Right forelimb (tissue), 1 donor: ENCODE data around the gene PFKFB3.
"Not testable (repeated sequence)": the region's sequence is repeated elsewhere in the genome, so short reads cannot be mapped to it uniquely, and the experiment has no call there.

Experiments used
- DNase-seq: peaks from one replicate; pipeline ENCODE4 v3.0.0-alpha.2; 2018

The PFKFB3 gene

DNA sequence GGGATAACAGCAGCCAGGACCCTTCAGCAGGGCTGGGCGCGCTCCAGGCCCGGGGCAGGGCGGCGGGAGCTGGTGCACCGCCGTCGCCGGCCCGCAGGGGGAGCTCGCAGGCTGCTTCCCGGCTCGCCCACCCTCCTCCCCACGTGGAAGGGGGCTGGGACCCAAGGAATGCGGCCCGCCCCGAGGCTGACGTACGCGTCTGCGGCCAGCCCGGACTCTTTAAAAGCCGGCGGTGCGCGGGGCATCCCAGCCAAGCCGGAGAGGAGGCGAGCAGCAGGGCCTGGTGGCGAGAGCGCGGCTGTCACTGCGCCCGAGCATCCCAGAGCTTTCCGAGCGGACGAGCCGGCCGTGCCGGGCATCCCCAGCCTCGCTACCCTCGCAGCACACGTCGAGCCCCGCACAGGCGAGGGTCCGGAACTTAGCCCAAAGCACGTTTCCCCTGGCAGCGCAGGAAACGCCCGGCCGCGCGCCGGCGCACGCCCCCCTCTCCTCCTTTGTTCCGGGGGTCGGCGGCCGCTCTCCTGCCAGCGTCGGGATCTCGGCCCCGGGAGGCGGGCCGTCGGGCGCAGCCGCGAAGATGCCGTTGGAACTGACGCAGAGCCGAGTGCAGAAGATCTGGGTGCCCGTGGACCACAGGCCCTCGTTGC lies at the start of gene PFKFB3:
Gene PFKFB3, plus strand, starts transcription at position 249 of the 647 bp plus-strand sequence. Its CDS starts 329 bp downstream, at position 578.
- DNase-seq: peak; percentile 98

DNA sequence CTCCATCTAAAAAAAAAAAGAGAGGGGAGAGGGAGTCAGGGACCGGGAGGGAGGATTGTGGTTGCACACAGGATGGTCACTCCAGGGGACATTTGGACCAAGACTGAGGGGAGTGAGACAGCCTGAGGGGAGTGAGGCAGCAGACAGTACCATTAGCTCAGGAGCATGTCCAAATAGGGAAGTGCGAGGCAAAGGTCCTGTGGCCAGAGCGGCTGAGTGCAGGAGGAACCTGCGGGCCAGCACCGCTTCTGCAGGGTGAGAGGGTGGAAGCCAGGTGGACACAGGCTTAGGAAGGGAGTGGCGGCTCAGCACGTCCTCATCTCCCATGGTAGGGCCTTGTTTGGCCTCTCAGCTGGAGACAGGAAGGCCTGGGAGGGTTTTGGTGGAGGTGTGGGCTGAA lies 48.9 kb upstream of the PFKFB3 start:
- DNase-seq: no peak

DNA sequence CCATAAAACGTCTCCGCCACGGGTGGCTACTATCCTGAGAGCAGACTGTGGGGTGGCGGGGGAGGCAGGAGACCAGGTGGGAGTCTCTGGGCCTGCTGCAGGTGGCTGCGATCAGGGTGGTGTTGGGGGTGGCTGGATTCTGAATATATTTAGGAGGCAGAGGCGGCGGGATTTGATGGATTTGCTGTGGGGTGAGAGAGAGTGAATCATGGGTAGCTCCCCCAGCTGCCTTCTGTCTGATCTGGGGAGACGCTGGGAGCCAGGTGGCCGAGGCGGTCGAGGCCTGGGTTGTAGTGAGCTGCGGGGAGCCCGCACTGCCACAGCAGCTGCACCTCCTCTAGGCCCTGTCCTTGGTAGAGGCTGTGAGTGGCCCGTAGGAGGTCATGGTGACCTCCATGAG lies 48.2 kb upstream of the PFKFB3 start:
- DNase-seq: no peak

DNA sequence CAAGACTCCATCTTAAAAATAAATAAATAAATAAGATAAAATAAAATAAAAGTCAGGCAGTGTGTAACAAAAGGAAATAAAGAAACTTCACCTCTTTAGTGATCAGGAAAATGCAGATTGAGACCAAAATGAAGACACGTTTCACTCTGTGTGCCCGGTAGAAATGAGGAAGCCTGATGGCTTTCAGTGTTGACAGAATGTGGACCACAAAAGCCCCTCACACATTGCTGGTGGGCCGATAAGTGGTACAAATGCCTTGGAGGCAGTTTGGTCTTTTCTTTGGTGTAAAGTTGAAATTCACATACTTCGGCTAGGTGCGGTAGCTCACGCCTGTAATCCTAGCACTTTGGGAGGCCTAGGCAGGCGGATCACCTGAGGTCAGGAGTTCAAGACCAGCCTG lies 44.5 kb upstream of the PFKFB3 start:
- no peak for DNase-seq

DNA sequence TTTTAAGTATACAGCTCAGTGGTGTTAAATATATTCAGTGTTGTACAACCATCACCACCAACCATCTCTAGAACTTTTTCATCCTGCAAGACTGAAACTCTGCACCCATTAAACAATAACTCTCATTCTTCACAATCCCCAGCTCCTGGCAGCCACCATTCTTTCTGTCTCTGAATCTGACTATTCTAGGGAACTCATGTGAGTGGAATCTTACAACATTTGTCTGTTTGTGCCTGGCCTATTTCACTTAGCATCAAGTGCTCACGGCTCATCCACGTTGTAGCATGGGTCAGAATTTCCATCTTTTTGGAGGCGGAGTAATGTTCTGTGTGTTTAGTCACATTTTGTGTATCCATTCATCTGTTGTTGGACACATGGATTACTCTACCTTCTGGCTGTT lies 40.8 kb upstream of the PFKFB3 start:
- no peak for DNase-seq

DNA sequence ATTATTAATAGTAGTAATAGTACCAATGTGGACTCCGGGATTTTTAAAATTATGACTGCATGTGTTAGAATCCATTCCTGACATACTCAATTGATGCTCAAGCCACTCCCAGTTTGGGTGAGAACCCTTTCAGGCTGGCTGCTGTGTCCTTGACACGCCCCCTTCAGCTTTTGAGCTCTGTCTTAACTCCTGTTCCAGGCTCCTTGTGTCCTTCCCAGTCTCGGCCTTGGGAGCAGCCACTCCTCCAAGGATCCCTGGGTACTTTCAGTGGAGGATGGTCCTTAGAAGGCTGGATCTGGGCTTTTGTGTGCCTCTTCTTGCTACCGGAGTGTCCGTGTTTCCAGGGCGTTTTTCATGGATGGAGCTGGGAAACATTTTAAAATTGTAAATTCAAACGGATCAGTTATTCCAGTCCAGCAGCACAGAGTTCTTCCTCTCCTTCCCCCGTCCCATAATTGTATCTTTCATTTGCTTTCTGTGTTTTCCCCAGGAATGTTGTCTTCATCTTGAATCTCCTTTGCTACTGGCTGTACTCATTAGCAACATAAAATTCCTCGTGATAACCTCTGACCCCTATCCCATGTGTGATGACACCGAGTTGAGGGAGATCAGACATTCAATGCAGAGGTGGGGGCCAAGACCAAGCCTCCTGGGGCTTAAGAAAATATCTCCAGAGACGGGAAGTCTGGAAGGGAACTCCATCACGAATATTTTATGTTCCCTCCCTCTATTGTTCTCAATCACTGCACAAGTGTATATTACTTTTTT lies 40.0 kb upstream of the PFKFB3 start:
- no peak for DNase-seq

DNA sequence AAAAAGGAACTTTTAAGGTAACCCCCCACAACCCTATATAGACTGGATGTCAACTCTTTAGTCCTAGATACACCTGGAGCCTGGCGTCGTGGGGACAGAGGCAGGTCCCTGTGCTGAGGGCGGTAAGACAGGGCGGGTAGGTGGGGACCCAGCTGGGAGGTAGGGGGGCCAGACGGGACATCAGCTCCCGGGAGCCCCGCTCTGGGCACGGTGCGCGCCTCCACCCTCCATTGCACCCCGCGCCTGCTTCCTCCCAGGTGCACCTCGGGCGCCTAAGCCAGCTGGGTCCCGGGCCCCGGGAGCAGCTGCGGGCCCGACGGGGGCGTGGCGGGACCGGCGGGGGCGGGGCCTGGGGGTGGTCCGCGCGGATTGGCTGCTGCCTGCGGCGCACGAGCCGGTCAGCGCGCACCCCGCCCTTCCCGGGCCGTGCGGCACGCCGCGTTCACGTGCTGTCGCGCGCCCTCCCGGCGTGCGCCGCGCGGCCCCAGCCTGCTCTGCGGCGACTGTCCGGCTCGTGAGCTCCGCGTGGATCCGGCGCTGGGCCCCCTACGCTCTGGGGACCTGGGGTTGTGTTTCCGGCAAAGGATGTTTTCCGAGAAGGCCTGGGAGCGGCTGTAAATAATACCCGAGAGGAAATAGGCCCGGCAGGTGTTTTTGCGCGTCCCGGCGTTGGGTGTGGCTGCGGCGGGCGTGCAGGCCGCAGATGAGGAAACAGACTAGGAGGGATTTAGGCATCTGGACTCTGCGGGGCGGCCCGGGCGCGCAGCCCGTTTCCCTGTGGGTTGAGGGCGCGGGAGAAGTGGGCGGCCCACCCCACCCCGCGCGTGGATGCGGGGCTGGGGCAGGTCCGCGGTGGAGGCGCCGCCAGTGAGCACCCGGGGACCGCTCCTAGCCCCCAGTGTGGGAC lies 39.1 kb upstream of the PFKFB3 start:
- DNase-seq: peak; percentile 93

DNA sequence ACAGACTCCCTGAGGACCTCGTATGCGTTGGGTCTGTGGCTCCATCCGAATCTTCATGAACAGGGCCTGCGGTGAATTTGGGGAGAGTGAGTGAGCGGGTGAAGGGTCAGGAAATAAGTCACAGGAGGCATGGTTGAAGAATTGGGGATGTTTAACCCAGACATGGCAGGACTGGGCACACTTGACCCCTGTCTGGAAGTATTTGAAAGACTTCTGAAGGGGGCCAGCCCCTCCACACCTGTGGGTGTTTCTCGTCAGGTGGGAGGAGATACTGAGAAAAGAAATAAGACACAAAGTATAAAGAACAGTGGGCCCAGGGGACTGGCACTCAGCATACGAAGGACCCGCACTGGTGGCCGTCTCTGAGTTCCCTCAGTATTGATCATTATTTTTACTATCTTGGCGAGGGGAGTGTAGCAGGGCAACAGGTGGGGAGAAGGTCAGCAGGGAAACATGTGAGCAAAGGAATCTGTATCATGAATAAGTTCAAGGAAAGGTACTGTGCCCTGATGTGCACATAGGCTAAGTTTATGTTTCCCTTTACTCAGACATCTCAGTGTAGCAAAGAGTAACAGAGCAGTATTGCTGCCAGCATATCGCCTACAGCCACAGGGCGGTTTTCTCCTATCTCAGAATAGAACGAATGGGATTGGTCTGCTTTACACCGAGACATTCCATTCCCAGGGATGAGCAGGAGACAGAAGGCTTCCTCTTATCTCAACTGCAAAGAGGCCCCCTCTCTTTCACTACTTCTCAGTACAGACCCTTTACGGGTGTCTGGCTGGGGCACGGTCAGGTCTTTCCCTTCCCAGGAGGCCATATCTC lies 38.2 kb upstream of the PFKFB3 start:
- no peak for DNase-seq

DNA sequence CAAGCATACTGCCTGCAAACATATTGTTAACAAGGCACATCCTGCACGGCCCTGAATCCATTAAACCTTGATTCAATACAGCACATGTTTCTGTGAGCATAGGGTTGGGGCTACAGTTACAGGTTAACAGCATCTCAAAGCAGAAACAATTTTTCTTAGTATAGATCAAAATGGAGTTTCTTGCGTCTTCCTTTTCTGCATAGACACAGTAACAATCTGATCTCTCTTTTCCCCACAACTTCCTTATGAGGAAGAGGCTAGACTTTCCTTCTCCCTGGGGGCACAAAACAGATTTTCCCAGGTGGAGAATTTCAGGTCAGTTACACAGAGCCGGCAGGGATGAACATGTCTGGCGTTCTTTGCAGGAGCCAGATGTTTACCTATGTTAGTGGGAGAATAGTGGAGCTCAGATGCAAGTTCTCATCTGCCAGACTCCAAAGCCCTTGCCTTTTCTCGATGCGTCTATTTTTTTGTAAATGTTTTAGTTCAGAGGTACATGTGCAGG lies 37.5 kb upstream of the PFKFB3 start:
- no peak for DNase-seq

DNA sequence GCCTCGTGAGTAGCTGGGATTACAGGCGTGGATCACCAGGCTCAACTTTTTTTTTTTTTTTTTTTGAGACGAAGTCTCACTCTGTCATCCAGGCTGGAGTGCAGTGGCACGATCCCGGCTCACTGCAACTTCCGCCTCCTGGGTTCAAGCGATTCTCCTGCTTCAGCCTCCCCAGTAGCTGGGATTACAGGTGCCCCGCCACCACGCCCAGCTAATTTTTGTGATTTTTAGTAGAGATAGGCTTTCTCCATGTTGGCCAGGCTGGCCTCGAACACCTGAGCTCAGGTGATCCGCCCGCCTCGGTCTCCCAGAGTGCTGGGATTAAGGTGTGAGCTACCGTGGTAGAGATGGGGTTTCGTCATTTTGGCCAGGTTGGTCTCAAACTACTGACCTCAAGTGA lies 36.8 kb upstream of the PFKFB3 start:
- DNase-seq: not testable (repeated sequence)

DNA sequence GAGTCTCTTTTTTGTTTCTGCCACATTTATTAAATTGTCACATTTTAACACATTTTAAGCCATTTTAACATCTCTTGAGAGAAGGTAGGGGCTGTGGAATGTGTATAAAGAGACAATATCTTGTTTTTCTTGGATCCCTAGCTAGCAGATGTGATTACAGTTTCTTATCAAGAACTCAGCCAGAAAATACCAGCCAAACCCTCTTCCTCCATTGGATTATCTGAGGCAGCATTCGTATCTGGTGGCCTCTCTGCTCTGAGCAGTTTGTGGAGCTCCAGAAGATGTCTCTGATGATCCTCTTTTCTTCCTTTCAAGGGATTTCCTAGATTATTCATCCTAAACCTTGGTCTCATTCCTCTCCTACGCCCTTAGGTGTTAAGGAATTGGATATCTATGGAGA lies 35.3 kb upstream of the PFKFB3 start:
- DNase-seq: no peak

DNA sequence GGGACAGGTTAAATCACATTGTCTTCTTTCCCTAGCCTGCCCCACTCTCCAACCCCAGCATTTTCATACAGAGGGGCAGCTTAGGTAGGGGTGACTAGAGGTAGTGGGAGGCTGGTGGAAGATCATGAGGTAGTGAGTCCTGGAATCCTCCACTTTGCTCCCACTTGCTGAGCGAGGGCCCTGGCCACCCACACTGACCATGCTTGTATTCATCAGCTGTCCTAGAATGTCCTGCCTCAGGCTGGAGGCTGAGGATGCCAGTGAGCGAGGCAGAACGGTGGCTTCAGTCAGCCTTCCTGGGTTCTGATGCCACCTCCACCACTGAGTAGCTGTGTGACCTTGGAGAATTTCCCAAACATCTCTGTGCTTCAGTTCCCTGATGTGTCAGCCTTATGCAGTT lies 34.6 kb upstream of the PFKFB3 start:
- no peak for DNase-seq

DNA sequence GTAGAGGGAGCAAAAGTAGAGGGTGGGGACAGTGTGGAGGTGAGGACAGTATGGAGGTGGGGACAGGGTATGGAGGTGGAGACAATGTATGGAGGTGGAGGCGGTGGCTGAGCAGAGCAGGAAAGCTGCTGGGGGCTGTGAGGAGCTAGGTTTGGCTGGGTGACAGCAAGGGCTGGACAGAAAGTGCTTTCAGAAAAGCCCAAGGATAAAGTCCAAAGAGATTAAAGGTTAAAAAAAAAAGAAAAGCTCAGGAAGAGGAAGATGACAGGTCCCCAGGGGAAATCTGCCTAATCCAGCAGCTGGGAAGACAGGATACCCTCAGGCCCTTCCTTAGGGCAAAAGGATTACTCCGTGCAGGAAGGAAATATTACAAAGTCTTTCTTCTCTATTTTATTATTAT lies 32.1 kb upstream of the PFKFB3 start:
- no peak for DNase-seq

DNA sequence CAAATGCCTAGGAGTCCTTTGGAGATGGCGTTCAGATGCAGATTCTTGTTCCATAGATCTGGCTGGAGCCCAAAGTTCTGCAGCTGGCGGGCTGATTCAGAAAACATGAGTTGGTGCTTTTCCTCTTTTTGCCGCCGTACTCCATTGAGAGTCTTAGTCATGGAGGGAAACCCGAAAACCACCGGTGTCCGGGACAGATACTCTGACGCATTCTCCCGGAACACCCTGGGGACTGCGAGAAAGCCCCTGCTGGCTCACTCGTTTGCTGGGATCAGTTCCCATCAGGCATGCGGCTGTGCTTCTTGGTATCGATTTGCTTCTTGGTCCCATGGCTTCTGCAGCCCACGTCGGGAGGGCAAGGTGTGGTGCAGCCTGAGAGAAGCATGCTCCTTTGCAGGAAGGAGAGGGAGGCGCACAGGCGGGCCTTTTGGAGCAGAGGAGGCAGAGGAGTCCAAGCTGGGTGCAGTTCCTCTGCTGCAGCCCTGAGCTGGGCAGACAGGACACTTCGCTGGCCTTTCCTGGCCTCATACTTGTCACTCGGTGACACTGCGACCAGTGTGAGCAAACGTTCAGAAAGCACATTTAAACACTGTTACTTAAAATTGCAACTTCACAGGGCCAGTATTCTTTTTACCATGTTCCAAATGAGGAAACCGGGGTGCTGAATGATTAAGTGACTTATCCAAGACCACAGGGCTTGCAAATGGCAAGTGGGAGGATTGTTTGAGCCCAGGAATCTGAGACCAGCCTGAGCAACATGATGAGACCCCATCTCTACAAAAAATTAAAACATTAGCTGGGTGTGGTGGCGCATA lies 30.6 kb upstream of the PFKFB3 start:
- DNase-seq: no peak

DNA sequence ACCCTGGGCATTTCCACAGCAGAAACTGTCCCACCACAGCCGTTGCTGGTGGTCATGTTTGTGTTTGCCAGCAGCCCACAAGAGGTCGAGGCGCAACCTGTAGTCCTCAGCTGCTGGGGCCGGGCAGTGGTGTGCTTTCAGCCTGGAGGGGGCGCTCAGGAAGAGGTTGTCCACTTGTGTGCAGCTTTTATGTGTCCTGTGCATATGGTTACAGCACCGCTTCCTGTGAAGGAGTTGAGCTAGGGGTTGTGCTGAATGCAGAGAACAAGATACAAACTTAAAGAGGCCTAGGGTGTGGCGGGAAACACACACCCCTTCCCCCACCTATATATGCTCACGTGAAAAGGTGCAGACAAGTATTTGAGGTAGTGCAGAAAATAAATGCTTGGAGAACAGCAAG lies 29.5 kb upstream of the PFKFB3 start:
- DNase-seq: no peak

DNA sequence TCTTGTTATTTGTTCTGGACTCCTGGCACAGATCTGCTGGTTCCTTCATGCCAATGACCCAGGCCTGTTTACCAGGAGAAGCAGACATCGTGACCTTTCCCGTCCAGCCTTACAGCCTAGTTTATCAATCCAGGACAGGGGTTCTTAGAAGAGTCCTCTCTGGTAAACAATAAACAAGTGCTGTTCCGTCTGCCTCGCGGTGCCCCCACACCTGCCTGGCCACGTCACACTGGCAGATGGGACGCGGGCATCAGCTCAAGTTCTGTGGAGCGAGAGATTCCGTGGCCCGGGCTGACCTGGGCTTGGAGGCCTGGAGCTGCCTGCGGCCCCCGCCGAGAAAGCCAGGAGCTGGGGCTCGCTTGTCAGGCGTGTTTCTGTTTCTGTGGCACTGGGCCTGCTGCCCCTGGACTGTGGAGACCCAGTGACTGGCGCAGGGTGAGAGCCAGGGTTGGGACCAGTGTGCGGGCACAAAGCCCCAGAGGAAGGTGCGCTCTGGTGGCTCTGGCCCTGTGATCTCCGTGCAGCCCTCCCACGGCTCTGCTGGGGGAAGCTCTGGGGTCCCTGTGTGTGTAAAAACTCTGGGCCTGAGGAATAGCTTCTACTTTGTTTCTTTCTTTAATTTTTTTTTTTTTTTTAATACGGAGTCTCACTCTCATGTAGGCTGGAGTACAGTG lies 28.4 kb upstream of the PFKFB3 start:
- no peak for DNase-seq

DNA sequence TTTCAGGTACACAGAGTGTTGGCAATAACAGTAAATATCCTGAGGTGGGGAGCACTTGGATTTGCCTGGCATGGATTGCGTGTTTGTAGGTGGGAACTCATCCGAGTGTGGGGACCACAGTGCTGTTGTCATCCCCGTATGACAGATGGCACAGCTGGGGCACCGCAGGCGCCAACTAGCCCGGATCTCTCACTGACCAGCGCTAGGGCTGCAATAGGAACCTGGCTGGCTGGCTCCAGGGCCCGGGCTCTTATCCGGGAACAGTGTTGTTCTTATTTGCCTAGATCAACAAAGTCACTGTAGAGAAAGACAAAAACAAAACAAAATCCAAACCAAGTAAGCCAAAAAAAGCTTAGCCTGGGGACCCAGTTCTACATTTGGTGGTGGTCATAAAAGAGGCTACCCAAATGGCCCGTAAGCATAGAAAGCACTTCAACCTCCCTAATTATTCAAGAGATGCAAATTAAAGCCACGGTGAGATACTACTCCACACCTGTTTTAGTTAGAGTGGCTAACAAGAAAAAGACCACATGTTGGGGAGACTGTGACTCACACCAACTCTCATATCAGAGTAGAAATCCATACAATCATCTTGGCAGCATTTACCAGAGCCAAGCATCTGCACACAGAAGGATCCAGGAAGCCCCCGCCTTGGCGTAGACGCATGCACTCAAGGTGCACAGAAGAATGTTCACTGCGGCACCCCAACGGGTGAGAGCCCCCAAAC lies 27.2 kb upstream of the PFKFB3 start:
- DNase-seq: no peak

DNA sequence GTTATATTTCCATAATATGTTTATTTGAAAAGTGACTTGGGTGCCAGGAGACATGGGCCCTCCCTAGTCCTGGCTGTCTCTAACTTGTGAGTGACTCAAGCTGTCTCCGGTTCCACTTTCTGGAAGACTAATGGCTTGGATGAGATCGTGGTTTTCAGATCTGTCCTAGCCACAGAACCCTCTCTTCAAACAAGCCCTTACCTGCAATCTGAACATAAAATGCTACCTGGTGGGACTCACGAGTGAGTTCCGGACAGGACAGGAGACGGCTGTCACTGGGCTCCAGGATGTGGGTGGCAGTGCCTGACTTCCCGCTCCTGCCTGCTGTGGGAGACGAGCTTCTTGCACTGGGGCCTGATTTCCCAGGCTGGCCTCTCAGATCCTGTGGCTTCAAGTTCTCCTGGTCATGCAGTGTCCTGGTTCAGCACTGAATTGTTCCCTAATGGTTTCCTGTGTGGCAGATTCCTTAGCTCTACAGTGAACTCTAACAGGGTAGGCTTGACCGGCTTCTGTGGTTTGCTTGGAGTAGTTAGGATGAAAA lies 26.0 kb upstream of the PFKFB3 start:
- DNase-seq: no peak

DNA sequence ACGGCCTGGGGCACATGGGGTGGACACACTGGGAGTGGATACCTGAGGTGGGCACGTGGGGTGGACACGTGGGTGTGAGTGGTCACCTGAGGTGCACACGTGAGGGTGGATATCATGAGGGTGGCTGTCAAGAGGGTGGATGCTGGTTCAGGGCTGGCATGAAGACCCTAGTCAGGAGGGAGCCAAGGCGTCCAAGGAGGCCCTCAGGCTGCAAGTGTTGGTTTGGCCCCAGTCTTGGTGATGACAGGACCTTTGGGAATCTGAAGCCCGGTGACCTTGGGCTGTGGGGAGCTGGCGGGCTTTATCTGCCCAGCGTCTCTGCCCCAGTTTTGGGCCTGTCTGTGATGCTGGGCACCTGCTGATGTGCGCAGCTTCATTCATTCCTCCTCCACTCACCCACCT lies 24.9 kb upstream of the PFKFB3 start:
- no peak for DNase-seq

DNA sequence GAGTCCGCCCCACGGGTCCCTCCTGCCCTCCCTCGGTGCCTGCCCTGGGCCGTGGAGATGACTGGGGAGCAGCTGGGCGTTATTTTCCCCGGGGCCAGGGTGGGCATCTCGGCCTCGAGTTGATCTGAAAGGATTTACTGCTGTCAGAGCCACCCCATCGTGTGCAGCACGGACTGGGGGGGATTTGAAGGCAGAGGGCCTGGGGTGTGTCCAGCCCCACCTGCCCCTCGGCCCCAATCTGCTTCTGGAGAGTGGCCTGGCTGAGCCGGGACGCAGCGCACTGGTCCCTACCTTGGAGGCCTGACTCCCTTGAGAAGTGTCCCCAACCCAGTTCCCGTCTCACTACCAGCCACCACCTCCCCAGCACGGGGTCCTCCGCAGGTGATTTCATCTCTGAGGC lies 24.2 kb upstream of the PFKFB3 start:
- no peak for DNase-seq
